ENCODE data around the gene CAMTA1. TPM values are rescaled to one million over a fixed set of nuclear protein-coding genes. Genes with fewer than 3 reads are reported as not detected.

Gene CAMTA1
- polyA plus RNA-seq, 4 donors: 89.3 to 98.2 (median 92.9) TPM

GRCh38 chr1:7450838-7451237 is 665.6 kb downstream of the CAMTA1 start:
- DNase-seq (ENCODE audit: low read depth in 4 of 4, low spot score in 3 of 4): no peak

- no peak for DNase-seq (ENCODE audit: low read depth in 4 of 4, low spot score in 3 of 4)
These were observed 667.8 kb downstream of the CAMTA1 start for GRCh38 chr1:7453038-7453437.

- no peak for DNase-seq (ENCODE audit: low read depth in 4 of 4, low spot score in 3 of 4)
These were observed 669.0 kb downstream of the CAMTA1 start for GRCh38 chr1:7454052-7454815.

- no peak for DNase-seq (ENCODE audit: low read depth in 4 of 4, low spot score in 3 of 4)
These were observed 669.9 kb downstream of the CAMTA1 start for GRCh38 chr1:7454895-7455784.

GRCh38 chr1:7455796-7456721 is 670.8 kb downstream of the CAMTA1 start:
- no peak for DNase-seq (ENCODE audit: low read depth in 4 of 4, low spot score in 3 of 4)

- DNase-seq (ENCODE audit: low read depth in 4 of 4, low spot score in 3 of 4): no peak
These were observed 671.4 kb downstream of the CAMTA1 start for GRCh38 chr1:7456722-7457082.

GRCh38 chr1:7457811-7458210 is 672.6 kb downstream of the CAMTA1 start:
- DNase-seq (ENCODE audit: low read depth in 4 of 4, low spot score in 3 of 4): no peak

- DNase-seq (ENCODE audit: low read depth in 4 of 4, low spot score in 3 of 4): no peak
These were observed 673.7 kb downstream of the CAMTA1 start for GRCh38 chr1:7458946-7459345.

- no peak for DNase-seq (ENCODE audit: low read depth in 4 of 4, low spot score in 3 of 4)
These were observed 674.7 kb downstream of the CAMTA1 start for GRCh38 chr1:7459914-7460313.

GRCh38 chr1:7460807-7461206 is 675.6 kb downstream of the CAMTA1 start:
- no peak for DNase-seq (ENCODE audit: low read depth in 4 of 4, low spot score in 3 of 4)

GRCh38 chr1:7462617-7463016 is 677.4 kb downstream of the CAMTA1 start:
- no peak for DNase-seq (ENCODE audit: low read depth in 4 of 4, low spot score in 3 of 4)

- DNase-seq (ENCODE audit: low read depth in 4 of 4, low spot score in 3 of 4): no peak
These were observed 678.3 kb downstream of the CAMTA1 start for GRCh38 chr1:7463526-7463925.

- no peak for DNase-seq (ENCODE audit: low read depth in 4 of 4, low spot score in 3 of 4)
These were observed 679.5 kb downstream of the CAMTA1 start for GRCh38 chr1:7464736-7465135.

GRCh38 chr1:7467476-7468175 is 682.4 kb downstream of the CAMTA1 start:
- no peak for DNase-seq (ENCODE audit: low read depth in 4 of 4, low spot score in 3 of 4)

- DNase-seq (ENCODE audit: low read depth in 4 of 4, low spot score in 3 of 4): no peak
These were observed 683.0 kb downstream of the CAMTA1 start for GRCh38 chr1:7468248-7468647.

GRCh38 chr1:7469255-7469938 is 684.1 kb downstream of the CAMTA1 start:
- DNase-seq (ENCODE audit: low read depth in 4 of 4, low spot score in 3 of 4): no peak

GRCh38 chr1:7470904-7471638 is 685.8 kb downstream of the CAMTA1 start:
- DNase-seq (ENCODE audit: low read depth in 4 of 4, low spot score in 3 of 4): no peak

- no peak for DNase-seq (ENCODE audit: low read depth in 4 of 4, low spot score in 3 of 4)
These were observed 686.6 kb downstream of the CAMTA1 start for GRCh38 chr1:7471836-7472235.

All from right renal pelvis (tissue), 4 donors.